Stimulated activated effector memory CD8-positive, alpha-beta T cell treated with anti-CD3 and anti-CD28 coated beads, Interleukin-12 subunit alpha, Interleukin-12 subunit beta, amount 100 ng/mL, for 72 hours (primary cell): Measurements from ENCODE around the gene CPTP.
A peak's percentile ranks its signal among the peaks of the same experiment; 100 is the strongest.

Experiments used
- ATAC-seq: fragments of 150-1000 bp; cut with Tn5 transposase; 2 replicates; pipeline ENCODE4 v1.10.0; 2021
- DNase-seq, 2 donors: peaks; one replicate each; pipeline ENCODE4 v3.0.0; 2021 to 2022; ENCODE audit warnings: low spot score in 2 of 2
- H3K27ac Mint-ChIP-seq: one replicate; pipeline ENCODE4 v1.8.0; 2022; ENCODE audit warnings: mild to moderate bottlenecking, mixed read lengths
- H3K36me3 Mint-ChIP-seq: one replicate; pipeline ENCODE4 v1.8.0; 2022; ENCODE audit warnings: mild to moderate bottlenecking, mixed read lengths
- H3K4me1 Mint-ChIP-seq: one replicate; pipeline ENCODE4 v1.8.0; 2022; ENCODE audit warnings: mixed read lengths
- H3K4me3 Mint-ChIP-seq: one replicate; pipeline ENCODE4 v1.8.0; 2022; ENCODE audit warnings: mild to moderate bottlenecking, mixed read lengths
- H3K9me3 Mint-ChIP-seq: one replicate; pipeline ENCODE4 v1.8.0; 2022; ENCODE audit warnings: mixed read lengths

Gene CPTP

DNA sequence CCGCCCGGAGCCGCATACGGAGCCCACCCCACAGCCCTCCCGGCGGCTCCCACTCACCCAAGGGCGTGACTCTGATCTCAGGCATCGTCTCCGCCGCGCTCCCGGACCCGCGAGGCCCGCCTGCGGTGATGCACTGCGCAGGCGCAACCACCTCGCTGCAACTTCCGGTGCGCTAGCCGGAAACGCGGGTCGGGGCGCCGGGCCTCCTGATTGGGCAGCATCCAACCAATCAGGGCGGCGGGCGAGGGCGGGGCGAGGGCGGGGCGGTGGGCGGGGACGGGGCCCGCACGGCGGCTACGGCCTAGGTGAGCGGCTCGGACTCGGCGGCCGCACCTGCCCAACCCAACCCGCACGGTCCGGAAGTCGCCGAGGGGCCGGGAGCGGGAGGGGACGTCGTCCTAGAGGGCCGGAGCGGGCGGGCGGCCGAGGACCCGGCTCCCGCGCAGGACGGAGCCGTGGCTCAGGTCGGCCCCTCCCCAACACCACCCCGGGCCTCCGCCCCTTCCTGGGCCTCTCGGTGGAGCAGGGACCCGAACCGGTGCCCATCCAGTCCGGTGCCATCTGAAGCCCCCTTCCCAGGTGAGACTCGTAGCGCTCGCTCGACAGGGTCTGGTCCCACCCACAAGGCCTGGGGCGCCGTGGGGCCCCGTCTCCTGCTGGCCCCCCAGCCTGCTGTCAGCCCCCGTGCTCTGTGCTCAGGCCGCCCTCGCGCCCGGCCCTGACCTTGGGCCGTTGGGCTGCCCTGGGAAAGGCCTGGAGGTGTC is at the start of gene CPTP, which contains the start of gene INTS11:
Gene CPTP (plus strand): TSS at position 279 of the 764 bp plus-strand sequence. CDS start 2,109 bp downstream, outside the sequence.
Gene INTS11 (minus strand): TSS at position 137 of the 764 bp plus-strand sequence. CDS start 52 bp downstream, at position 85.
- Mint-ChIP-seq H3K4me3 (peak within 1 kb of the TSS; percentile 83), H3K36me3 (peaks cover 14% of the 10 kb centered on the region), H3K27ac (peak within 1 kb of the TSS; percentile 91), H3K4me1 (peaks cover 35% of the 10 kb centered on the region), H3K9me3 (no peaks in the 10 kb centered on the region)
- DNase-seq = peak; percentile 93 to 96
- ATAC-seq = peak; percentile 87

DNA sequence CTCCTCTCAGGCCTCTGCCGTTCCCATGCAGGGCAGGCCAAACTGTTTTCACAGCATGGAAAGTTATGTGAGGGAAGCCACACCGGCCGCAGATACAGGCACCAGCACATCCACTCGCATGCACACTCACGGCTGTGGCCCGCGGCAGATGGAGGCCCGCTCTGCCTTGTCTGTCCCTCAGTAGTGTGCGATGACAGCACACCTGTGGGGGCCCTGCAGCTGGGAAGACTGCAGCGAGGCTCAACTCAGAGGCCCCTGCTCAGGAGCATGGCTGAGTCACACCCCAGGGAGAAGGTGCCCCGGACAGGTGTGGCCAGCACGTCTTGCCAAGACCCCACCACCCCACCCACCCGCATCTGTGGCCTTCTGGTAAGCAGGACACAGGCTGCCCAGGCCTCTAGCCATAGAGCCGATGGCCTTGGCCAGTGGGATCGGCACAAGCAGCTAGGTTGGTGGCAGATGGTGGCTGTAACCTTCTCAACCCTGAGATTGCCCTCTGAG is 49.6 kb upstream of the CPTP start:
- ATAC-seq (no peak), DNase-seq (no peak)
- H3K36me3 Mint-ChIP-seq = peaks cover 32% of the 10 kb centered on the region
- no peaks in the 10 kb centered on the region for H3K9me3 Mint-ChIP-seq
- peak overlapping the region; percentile 81 for H3K4me3 Mint-ChIP-seq
- peak overlapping the region; percentile 34 for H3K27ac Mint-ChIP-seq
- peaks cover 29% of the 10 kb centered on the region for H3K4me1 Mint-ChIP-seq

DNA sequence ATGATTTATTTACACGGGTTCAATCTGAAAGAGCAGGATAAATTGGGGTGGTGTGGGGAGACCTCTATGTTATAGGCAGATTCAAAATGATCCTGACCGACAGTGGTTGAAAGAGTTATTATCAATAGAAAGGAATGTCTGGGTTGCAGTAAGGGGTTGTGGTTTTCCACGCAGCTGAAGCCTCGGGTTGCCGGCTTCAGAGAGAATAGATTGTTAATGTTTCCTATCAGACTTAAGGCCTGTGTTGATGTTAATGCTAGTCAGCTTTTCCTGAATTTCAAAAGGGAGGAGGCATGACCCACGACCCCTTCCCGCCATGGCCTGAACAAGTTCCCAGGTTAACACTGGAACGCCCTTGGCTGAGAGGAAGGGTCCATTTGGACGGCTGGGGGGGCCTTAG is 48.8 kb upstream of the CPTP start:
- DNase-seq (no peak), ATAC-seq (no peak)
- H3K4me1 Mint-ChIP-seq = peaks cover 21% of the 10 kb centered on the region
- H3K27ac Mint-ChIP-seq = no peak overlapping the region
- no peak overlapping the region for H3K4me3 Mint-ChIP-seq
- peaks cover 23% of the 10 kb centered on the region for H3K36me3 Mint-ChIP-seq
- no peaks in the 10 kb centered on the region for H3K9me3 Mint-ChIP-seq

DNA sequence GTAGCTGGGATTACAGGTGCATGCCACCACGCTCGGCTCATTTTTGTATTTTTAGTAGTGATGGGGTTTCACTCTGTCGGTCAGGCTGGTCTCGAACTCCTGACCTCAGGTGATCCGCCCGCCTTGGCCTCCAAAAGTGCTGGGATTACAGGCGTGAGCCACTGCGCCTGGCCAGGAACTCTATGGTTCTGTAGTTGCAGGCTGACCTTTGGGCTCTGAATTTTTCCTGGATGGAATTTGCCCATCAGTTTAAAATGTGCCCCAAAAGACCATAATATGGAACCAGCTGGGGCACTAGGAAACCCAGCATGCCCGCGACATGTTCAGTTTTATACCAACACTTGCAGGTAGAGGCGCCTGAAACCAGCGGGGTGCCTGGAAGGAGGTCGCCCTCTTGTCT is 46.0 kb upstream of the CPTP start:
- Mint-ChIP-seq H3K36me3 (peaks cover 11% of the 10 kb centered on the region), H3K9me3 (no peaks in the 10 kb centered on the region), H3K4me3 (no peak overlapping the region), H3K4me1 (peaks cover 15% of the 10 kb centered on the region), H3K27ac (no peak overlapping the region)
- no peak for ATAC-seq
- no peak for DNase-seq

DNA sequence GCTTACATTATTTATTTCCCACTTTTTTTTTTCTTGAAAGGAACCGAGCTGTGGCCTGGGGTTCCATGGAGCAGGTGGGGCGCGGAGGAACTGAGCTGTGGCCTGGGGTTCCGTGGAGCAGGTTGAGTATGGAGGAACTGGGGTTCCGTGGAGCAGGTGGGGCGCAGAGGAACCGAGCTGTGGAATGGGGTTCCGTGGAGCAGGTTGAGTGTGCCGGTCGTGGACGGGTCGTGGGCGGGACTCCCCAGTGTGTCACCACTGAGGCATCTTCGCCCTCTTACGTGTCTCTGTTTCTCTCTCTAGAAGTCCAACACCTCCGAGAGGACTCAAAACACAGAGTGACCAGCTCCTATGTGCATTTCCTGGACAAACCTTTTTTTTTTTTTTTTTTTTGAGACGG is 45.6 kb upstream of the CPTP start:
- Mint-ChIP-seq H3K4me3 (no peak overlapping the region), H3K4me1 (peaks cover 17% of the 10 kb centered on the region), H3K36me3 (peaks cover 11% of the 10 kb centered on the region), H3K27ac (no peak overlapping the region), H3K9me3 (no peaks in the 10 kb centered on the region)
- ATAC-seq = no peak
- DNase-seq = no peak

DNA sequence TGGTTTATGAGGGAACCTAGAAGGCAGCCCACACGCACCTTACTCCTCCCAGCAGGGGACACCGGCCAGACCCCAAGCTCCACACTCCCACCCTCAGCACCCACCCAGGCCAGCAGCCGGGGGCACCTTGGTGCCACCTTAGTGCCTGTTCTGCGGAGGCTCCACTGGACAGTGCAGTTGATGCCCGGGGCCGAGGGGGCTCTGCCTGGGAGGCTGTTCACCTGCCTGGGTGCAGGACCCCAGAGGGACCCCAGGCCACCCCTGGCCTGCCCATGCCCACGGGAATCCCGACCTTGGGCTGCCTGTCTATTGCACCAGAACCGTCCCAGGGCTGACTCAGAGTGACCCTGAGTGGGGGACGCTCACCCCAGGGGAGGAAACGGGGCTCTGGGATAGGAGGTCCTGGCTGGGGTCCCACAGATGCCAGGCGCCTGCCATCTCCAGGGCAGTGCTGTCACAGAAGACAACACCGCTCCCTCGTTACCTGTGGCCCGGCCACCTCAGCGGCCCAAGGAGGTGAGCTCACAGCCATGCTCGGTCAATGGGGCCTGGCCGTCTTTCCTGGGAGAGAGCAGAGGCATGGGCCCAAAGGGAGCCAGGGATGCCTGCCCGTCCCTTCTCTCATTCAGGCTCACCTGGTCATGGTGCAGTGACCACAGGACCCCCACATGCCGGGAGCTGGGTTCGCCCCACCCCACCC is 43.7 kb upstream of the CPTP start:
- no peaks in the 10 kb centered on the region for H3K9me3 Mint-ChIP-seq
- H3K4me1 Mint-ChIP-seq = peaks cover 17% of the 10 kb centered on the region
- peaks cover 11% of the 10 kb centered on the region for H3K36me3 Mint-ChIP-seq
- no peak overlapping the region for H3K27ac Mint-ChIP-seq
- no peak for ATAC-seq
- no peak for DNase-seq
- no peak overlapping the region for H3K4me3 Mint-ChIP-seq

DNA sequence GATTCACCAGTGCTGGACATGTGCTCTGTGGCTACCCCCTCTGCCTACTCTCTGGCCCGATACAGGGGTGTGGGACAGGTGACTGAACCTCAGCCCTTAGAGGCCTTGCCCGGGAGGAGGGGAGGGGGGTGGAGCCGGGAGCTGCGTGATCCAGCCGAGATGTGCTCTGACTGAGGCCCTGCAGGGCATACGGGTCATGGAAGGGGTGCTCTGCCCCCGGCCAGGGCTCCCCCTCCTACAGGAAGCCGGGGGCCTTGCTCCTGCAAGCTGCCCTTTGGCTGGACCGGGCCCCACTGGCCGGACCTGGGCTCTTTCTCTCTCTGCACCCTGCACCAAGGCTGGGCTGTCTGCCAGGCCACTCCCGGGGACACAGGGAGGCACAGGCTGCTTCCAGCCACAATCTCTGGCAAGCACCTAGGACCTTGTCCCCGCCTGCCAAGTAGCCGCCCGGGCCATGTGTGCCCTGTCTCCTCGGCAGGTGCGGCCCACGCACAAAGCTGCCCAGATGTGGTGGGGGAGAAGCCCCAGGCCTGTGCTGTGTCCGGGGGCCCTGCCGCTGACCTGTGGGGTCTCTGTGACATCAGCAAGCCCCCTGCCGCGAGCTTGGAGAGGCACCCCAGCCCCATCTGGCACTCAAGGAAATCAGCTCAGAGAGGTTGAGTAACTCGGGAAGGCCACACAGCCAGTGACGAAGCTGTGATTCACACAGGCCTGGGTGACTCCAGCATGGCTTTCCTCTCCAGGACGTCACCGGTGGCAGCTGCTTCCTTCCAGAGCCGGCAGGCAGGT is 42.9 kb upstream of the CPTP start:
- Mint-ChIP-seq H3K4me1 (peaks cover 17% of the 10 kb centered on the region), H3K27ac (no peak overlapping the region), H3K36me3 (peaks cover 11% of the 10 kb centered on the region), H3K4me3 (no peak overlapping the region), H3K9me3 (no peaks in the 10 kb centered on the region)
- ATAC-seq = peak; percentile 65
- DNase-seq = no peak

DNA sequence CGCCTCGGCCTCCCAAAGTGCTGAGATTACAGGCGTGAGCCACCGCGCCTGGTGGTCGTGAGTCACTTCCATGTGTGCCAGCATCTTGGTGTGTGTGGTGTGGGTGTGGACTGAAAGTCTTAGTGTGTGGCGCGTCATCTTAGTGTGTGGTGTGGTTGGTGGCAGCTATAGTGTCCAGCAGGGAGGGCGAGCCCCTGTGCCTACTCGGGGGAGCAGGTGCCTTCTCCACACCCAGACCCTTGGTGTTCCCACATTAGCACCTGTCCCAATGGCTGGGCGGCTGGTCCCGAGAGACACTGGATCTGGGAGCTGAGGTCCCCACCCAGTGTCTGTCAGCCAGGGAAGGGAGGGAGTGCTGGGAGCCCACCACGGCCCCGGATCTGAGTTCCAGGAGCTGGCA is 41.6 kb upstream of the CPTP start:
- peak; percentile 80 for ATAC-seq
- no peak for DNase-seq

DNA sequence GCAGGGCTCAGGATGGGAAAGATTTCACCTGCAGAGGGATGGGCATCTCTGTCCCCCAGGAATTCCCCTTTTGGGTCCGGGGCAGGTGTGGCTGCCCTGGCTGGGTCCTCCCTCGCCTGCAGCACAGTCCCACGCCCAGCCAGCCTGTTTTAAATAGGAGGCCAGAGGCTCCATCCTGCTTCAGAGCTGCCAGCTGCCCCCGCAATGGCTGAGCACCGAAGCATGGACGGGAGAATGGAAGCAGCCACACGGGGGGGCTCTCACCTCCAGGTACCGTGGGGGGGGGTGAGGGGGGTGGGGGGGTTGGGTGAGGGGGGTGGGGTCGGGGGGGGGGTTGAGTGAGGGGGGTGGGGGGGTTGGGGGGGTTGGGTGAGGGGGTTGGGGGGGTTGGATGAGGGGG is 40.8 kb upstream of the CPTP start:
- peaks cover 11% of the 10 kb centered on the region for H3K36me3 Mint-ChIP-seq
- H3K9me3 Mint-ChIP-seq = no peaks in the 10 kb centered on the region
- DNase-seq = no peak
- H3K27ac Mint-ChIP-seq = no peak overlapping the region
- ATAC-seq = no peak
- H3K4me3 Mint-ChIP-seq = no peak overlapping the region
- H3K4me1 Mint-ChIP-seq = peaks cover 17% of the 10 kb centered on the region

More for the DNA sequence above, 41.6 kb upstream of the CPTP start:
- Mint-ChIP-seq H3K9me3 (no peaks in the 10 kb centered on the region), H3K36me3 (peaks cover 11% of the 10 kb centered on the region), H3K4me1 (peaks cover 17% of the 10 kb centered on the region), H3K4me3 (no peak overlapping the region), H3K27ac (peak overlapping the region; percentile 37)

DNA sequence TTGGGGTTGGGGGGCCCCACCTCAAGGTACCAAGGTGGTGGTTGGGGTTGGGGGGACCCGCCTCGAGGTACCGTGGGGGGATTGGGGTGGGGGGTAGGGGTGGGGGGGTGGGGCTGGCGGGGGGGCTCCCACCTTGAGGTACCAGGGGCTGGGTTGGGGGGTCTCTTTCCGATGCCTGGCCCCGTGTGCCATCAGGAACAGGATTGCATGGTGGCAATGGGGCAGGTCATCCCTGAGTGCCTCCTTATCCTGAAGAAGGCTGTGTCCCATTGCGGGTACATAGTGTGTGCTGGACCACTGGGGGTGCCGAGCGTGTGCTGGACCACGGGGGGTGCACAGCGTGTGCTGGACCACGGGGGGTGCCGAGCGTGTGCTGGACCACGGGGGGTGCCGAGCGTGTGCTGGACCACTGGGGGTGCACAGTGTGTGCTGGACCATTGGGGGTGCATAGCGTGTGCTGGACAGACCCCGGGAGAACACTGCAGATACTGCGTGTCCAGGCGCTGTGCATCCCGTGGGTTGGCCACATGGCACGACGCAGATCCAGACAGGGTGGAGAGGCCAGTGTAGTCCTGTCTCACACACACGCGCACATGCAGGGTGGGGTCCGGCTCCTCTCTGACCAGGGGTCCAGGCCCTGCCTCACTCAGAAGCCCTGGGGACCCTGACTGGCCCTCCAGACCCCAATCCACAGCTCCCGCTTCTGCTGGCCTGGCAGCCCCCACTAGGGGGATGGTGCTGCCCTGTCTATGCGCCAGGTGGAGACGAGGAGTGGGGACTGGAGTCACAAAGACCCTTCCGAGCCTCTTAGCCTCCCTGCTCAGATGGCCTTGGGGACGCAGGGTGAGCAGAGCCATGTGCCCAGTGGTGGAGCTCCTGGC is 40.1 kb upstream of the CPTP start:
- ATAC-seq = no peak
- Mint-ChIP-seq H3K36me3 (peaks cover 11% of the 10 kb centered on the region), H3K4me3 (no peak overlapping the region)

DNA sequence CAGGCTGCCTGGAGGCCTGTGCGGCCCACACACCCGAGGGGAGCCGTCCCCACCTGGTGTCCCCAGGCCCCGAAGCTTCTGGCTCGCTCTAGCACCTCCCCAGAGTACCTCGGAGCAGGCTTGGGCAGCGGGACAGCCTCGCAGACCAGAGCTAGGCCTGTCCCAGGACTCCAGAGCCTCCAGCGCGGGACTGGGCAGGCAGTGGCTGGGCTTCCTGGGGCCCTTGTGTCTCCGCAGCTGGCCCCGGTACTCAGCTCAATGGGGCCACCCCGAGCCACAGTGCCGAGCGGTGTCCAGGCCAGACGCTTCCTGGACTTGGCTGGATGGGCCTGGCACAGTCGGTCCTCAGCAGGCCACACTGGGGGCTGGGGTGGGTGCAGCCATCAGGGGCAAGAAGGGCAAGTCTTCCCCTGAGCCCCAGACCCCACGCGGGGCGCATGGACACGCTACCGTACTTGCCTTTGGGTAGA is 39.5 kb upstream of the CPTP start:
- peaks cover 13% of the 10 kb centered on the region for H3K36me3 Mint-ChIP-seq
- no peaks in the 10 kb centered on the region for H3K9me3 Mint-ChIP-seq
- no peak for ATAC-seq
- H3K4me3 Mint-ChIP-seq = no peak overlapping the region
- peaks cover 19% of the 10 kb centered on the region for H3K4me1 Mint-ChIP-seq
- DNase-seq = no peak
- H3K27ac Mint-ChIP-seq = no peak overlapping the region

More for the DNA sequence above, 40.1 kb upstream of the CPTP start:
- Mint-ChIP-seq H3K4me1 (peaks cover 17% of the 10 kb centered on the region), H3K27ac (no peak overlapping the region), H3K9me3 (no peaks in the 10 kb centered on the region)
- DNase-seq = no peak

DNA sequence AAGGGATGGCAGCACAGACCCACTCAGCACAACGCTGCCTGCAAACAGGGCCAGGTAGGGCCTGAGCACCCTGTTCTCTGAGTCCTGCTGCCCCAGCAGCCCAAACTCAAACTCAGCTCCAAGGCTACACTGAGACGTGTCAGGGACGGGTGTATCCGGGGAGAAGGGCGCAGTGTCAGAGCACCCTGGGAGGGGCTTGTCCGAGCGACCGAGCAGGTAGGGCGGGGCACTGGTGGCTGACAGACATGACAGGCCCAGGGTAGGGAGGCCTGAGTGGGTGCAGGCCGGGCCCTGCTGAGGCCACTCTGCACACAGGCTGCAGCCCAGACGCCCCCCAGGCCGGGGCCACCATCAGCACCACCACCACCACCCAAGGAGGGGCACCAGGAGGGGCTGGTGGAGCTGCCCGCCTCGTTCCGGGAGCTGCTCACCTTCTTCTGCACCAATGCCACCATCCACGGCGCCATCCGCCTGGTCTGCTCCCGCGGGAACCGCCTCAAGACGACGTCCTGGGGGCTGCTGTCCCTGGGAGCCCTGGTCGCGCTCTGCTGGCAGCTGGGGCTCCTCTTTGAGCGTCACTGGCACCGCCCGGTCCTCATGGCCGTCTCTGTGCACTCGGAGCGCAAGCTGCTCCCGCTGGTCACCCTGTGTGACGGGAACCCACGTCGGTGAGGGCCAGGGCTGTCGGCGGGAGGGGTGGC is 38.8 kb upstream of the CPTP start:
- Mint-ChIP-seq H3K27ac (no peak overlapping the region), H3K9me3 (no peaks in the 10 kb centered on the region), H3K36me3 (peaks cover 15% of the 10 kb centered on the region), H3K4me3 (no peak overlapping the region), H3K4me1 (peaks cover 23% of the 10 kb centered on the region)
- DNase-seq (no peak), ATAC-seq (no peak)

DNA sequence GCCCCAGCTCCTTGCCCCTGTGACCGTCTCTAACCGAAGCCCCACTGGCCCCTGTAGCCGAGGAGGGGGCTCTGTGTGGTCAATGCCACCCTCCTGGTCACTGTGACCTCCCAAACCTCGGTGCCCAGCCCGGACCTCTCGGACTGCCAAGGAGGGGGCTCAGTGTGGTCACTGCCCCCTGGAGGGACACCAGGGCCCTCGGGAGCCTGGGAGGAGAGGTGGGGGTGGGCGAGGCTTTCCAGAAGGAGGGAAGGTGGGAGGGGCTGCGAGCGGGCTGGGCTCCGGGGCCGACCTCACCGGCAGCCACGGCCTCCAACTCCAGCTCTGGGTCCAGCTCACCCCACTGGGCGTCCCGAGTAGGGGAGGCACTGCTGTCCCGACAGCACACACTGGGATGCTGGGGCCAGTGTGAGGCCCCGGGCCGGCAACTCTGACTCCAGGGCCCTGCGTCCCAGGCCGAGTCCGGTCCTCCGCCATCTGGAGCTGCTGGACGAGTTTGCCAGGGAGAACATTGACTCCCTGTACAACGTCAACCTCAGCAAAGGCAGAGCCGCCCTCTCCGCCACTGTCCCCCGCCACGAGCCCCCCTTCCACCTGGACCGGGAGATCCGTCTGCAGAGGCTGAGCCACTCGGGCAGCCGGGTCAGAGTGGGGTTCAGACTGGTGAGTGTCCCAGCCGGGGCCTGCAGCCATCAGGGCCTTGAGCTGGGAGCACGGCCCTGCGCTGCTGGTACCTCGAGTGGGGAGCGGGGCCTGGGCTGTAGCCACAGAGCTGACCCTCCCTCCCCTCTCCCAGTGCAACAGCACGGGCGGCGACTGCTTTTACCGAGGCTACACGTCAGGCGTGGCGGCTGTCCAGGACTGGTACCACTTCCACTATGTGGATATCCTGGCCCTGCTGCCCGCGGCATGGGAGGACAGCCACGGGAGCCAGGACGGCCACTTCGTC is 38.0 kb upstream of the CPTP start:
- Mint-ChIP-seq H3K36me3 (peaks cover 15% of the 10 kb centered on the region), H3K27ac (no peak overlapping the region), H3K9me3 (no peaks in the 10 kb centered on the region), H3K4me3 (no peak overlapping the region), H3K4me1 (peaks cover 23% of the 10 kb centered on the region)
- DNase-seq = no peak
- no peak for ATAC-seq
